ENCODE measurements around the gene LGALS16.
"Not testable (repeated sequence)": the region's sequence is repeated elsewhere in the genome, so short reads cannot be mapped to it uniquely, and the experiment has no call there.

The LGALS16 gene

DNA sequence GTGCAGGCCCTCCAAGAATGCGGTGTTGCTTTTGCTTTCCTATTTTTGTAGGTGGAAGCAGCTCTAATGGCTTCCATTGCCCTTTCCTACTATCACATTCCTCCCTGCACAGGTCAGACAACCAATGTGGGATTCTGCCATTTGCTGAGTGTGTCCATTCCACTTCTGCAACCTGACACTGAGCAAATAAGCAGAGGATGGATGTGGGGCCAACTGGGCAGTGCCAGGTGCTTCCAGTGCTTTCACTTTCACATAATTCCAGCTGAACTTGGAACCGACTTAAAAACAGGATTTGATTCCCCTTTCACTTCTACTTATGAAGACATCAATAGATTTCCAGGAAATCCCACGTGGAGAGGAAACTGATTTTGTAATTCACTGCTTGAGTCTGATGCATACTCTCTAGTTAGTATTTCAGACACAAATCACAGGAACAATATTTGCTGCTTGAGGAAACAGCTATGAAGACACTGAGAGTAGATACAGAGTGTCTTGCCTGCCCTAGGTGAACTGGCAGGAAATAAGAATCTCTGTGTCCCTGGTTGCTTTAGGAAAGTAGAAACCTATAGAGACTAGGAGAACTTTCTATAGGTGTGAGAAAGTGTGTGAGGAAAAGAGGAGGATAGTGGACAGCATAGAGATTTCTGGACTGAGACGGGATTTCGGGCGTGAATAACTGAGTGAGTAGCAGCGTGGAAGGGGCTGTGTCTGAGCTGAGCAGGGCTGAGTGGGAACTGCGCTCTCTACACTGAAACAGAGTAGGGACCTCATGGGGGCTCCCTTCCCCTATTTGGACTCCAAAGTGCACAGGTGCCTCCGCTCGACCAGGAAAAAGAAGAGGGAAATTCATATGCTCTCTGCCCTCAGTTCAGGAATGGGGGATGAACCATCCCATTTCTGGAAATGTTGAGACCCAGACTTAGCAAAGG, 22.5 kb downstream of the LGALS16 start:
- no peak for DNase-seq

- no peak for DNase-seq
Measured at GRCh38 chr19:39679056-39679790, 23.5 kb downstream of the LGALS16 start.

DNA sequence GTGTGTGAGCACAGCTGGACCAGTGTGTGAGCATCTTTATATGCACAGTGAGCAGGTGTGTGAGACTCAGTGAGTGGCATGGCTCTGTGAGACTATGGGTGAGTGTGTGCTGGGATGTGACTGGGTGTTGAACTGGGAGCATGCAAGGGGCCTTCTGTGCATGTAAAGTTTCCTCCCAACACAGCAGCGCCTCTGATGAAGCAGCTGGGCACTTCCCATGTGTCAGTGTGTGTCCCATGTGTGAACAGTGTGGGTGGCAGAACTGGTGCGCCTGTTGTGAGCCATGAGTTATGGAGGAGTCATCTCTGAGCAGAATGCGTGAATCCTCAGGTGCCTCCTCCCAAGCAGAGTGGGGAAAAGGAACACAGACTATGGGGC, 24.1 kb downstream of the LGALS16 start:
- no peak for DNase-seq

- no peak for DNase-seq
Measured at GRCh38 chr19:39680593-39680992, 24.9 kb downstream of the LGALS16 start.

- no peak for DNase-seq
Measured at GRCh38 chr19:39681416-39681815, 25.7 kb downstream of the LGALS16 start.

DNA sequence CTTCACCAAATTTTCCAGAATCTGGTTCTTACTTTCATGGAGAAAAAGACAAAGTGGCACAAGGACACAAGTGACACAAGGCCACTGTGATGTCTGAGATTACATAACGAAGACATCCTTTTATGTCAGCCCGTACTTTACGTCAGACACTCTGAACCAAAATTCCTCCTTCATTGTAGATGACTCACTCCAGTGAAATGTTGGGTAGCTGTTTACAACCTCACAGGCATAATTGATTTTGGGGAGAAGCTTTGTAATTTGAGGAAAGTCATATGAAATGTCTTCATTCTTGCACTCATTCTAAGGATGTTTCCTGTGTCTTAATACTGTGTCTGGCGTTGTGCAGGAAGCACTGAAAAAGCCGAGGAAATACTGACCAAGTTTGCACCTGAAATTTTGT, 28.6 kb downstream of the LGALS16 start:
- no peak for DNase-seq

- DNase-seq = no peak
Measured at GRCh38 chr19:39686739-39687138, 31.0 kb downstream of the LGALS16 start.

GRCh38 chr19:39688637-39689036, 32.9 kb downstream of the LGALS16 start:
- not testable (repeated sequence) for DNase-seq

GRCh38 chr19:39692166-39692565, 36.5 kb downstream of the LGALS16 start:
- no peak for DNase-seq

DNA sequence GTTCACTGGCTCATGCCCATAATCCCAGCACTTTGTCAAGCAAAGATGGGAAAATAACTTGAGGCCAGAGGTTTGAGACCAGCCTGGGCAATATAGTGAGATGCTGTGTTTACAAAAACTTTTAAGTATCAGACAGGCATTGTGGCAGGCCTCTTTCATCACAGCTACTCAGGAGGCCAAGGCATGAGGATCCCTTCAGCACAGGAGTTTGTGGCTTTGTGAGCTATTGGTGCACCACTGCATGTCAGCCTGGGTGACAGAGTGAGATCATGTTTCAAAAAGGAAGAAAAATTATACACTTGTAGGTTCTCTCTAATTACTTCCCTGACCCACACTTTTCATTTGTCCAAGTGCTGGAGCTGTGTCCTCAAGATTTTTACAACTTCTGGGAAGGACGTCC, 37.1 kb downstream of the LGALS16 start:
- DNase-seq = no peak

DNA sequence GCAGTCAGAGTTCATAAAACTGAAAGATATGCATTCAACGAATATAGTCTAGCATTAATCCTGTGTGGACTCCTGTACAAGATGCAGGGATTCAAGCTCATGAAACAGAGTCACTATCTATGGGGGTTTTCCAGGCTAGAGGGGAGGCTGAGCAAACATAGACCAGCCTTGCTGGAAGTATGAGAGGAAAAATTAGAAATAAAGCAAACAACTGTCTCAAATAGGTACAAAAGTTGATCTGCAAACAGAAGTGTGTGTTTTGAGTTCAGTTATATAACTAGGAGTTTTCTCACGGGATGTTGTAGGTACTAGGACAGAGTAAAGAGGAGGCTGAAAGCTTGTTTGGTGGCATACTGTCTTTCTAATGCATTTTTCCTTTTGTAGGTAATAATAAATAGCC, 40.0 kb downstream of the LGALS16 start:
- no peak for DNase-seq

DNA sequence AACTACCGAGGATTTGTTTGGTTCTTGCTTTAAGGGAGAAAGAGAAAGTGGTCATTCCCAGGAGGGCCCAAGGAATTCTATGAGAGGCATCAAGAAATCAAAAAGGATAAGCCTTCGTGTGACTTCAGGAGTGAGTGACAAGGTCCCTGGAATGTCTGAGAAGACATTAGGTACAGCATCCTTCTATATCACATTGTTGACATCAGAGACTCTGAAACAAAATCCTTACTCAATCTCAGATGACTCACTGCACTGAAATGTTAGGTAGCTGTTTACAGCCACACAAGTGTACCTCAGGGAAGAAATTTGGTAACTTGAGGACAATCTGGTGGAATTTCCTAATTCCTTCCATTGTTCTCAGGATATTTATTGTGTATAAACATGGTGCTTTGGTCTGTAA, 40.7 kb downstream of the LGALS16 start:
- DNase-seq = no peak

GRCh38 chr19:39698535-39698934, 42.8 kb downstream of the LGALS16 start:
- no peak for DNase-seq

DNA sequence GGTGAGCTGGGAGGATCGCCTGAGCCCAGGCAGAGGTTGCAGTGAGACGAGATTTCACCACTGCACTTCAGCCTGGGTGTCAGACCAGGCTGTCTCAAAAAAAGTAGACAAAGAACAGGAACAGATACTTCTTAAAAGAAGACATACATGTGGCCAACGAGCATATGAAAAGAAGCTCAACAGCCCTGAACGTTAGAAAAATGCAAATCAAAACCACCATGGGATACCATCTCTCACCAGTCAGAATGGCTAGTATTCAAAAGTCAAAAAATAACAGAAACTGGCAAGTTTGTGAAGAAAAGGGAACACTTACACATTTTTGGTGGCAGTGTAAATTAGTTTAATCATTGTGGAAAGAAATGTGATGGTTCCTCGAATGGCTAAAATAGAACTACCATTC, 45.6 kb downstream of the LGALS16 start:
- no peak for DNase-seq

DNA sequence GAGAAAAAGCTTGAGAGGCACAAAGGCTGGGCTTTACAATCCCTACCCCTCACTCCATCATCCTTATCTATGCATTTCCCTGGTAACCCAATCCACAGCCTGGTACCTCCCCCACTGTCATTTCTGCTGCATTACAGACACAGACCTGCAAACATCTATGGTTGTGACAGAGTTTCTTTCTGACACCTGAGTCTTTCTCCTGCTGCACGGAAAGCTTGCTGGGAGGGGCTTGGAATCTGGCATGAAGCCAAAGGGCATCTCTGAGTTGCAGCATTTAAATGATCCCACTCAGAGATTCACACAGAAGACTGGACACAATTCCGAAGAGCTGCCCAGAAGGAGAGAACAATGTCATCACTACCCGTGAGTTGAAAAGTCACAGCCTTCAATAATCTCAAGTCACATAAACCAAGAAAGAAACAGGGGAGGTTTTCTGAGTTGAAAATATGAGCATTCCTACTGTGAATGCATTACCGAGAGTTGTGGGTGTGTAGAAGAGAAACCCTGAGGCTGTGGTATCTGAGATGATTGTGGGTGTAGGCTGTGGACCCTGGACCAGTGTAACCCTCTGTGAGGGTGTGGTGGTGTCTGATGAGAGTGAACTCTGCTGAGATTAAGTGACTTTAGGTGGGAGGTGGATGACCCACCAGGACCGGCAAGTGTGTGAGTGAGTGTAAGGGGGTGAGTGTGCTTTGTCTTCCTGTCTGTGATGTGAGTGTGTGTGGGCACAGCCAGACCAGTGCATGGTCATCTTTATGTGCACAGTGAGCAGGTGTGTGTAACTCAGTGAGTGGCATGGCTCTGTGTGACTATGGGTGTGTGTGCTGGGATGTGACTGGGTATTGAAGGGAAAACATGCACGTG, 48.7 kb downstream of the LGALS16 start, which contains the start of gene LGALS14:
LGALS14 (plus strand) TSS at position 301 of the 864 bp plus-strand sequence; CDS start at position 349, 48 bp downstream.
- DNase-seq = no peak

DNA sequence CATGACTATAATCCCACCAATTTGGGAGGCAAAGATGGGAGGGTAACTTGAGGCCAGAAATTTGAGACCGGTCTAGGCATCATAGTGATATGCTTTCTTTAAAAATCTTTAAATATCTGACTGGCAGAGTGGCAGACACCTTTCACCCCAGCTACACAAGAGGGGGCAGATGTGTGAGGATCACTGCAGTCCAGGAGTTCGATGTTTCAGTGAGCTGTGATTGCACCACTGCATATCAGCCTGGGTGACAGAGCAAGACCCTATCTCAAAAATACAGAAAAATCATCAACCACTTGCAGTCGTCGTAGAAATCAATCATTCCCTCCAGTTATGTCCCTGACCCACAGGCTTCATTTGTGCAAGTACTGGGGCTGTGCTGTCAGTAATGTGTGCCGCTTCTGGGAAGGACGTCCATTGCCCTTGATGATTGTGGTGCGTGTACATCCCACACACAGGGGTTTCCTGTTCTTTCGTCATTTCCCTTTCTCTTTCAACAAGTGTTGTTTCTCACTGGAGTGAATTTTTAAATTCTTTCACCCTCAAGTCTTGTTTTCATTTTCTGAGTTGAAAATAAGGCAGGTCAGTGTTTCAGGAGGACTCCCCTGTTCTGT, 50.0 kb downstream of the LGALS16 start:
- no peak for DNase-seq

DNA sequence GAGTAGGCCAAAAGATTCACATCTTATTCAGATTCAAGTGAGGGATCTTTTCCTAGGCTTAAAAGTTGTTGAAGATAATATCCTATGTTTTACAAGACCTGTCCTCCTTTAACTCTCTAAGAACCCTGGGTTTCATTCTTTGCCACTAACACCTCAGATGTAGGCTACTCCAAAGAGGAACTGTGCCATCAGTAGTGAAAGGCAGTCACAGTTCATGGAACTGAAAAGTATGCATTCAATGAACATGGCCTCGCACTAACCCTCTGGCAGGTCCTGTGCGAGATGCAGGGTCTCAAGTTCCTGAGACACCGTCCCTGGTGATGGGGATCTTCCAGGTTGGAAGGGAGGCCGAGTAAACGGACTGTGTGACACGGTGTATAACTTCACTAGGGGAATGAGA, 52.9 kb downstream of the LGALS16 start:
- DNase-seq = no peak

- DNase-seq = no peak
Measured at GRCh38 chr19:39709026-39709872, 53.5 kb downstream of the LGALS16 start.

Measured in NCI-H2081 treated with DMSO at 0.1 percent for 48 hours (cell line).